ENCODE results near the gene CBLN1.

Gene CBLN1

GRCh38 chr16:49281480-49281842 lies at the start of gene CBLN1:
CBLN1 (minus strand) TSS chr16:49281838; CDS start chr16:49281465, 373 bp downstream.
- DNase-seq, result no peak

- no peak for DNase-seq
Measured at GRCh38 chr16:49330562-49331201, 49.0 kb upstream of the CBLN1 start.

- DNase-seq, result no peak
Measured at GRCh38 chr16:49328325-49328724, 46.7 kb upstream of the CBLN1 start.

GRCh38 chr16:49327466-49327865 lies 45.8 kb upstream of the CBLN1 start:
- DNase-seq, result no peak

- DNase-seq, result no peak
Measured at GRCh38 chr16:49324703-49325102, 43.1 kb upstream of the CBLN1 start.

- DNase-seq, result no peak
Measured at GRCh38 chr16:49315602-49316001, 34.0 kb upstream of the CBLN1 start.

GRCh38 chr16:49312389-49312985 lies 30.8 kb upstream of the CBLN1 start:
- DNase-seq, result peak; percentile 35

GRCh38 chr16:49311823-49312222 lies 30.2 kb upstream of the CBLN1 start:
- DNase-seq, result no peak

- DNase-seq, result no peak
Measured at GRCh38 chr16:49307176-49307575, 25.5 kb upstream of the CBLN1 start.

GRCh38 chr16:49305406-49305805 lies 23.8 kb upstream of the CBLN1 start:
- DNase-seq, result no peak

GRCh38 chr16:49292413-49292812 lies 10.8 kb upstream of the CBLN1 start:
- DNase-seq, result no peak

GRCh38 chr16:49287572-49287971 lies 5.9 kb upstream of the CBLN1 start:
- no peak for DNase-seq

- no peak for DNase-seq
Measured at GRCh38 chr16:49284962-49285361, 3.3 kb upstream of the CBLN1 start.

GRCh38 chr16:49283376-49284049 lies 1.9 kb upstream of the CBLN1 start:
- DNase-seq, result peak; percentile 70

- peak; percentile 82 for DNase-seq
Measured at GRCh38 chr16:49282690-49283375, 1.2 kb upstream of the CBLN1 start.

- peak; percentile 96 for DNase-seq
Measured at GRCh38 chr16:49281843-49282642, 405 bp upstream of the CBLN1 start.

- peak; percentile 40 for DNase-seq
Measured at GRCh38 chr16:49280841-49281371, 732 bp downstream of the CBLN1 start.

GRCh38 chr16:49280105-49280741 lies 1.4 kb downstream of the CBLN1 start:
- DNase-seq, result peak; percentile 40

- no peak for DNase-seq
Measured at GRCh38 chr16:49278944-49279725, 2.5 kb downstream of the CBLN1 start.

GRCh38 chr16:49278567-49278827 lies 3.1 kb downstream of the CBLN1 start:
- no peak for DNase-seq

GRCh38 chr16:49277766-49278566 lies 3.7 kb downstream of the CBLN1 start:
- no peak for DNase-seq
